Esophagus squamous epithelium (tissue), 5 donors: ENCODE data around the gene JAZF1. TPM values are rescaled to one million over a fixed set of nuclear protein-coding genes. Genes with fewer than 3 reads are reported as not detected.

ENCODE experiments used
- DNase-seq: peaks from one replicate; lab custom pipeline; 2025; lab: John Stamatoyannopoulos, UW
- H3K27ac ChIP-seq, 4 donors: fragments of 200-600 bp; sonication (generic); one replicate each; pipeline ENCODE4 v1.5.1; 2016 to 2019; ENCODE audit warnings: mild to moderate bottlenecking in 1 of 4
- H3K27me3 ChIP-seq, 4 donors: fragments of 200-600 bp; sonication (generic); 1 replicate in 3 of 4; 2 replicates in 1 of 4; pipeline versions ENCODE4 v1.5.1 to v1.6.0; 2017 to 2021; ENCODE audit warnings: antibody characterized with exemption in 1 of 4
- H3K36me3 ChIP-seq, 3 donors: fragments of 200-600 bp; sonication (generic); one replicate each; pipeline ENCODE4 v1.5.1; 2016 to 2019
- H3K4me1 ChIP-seq, 3 donors: fragments of 200-600 bp; sonication (generic); one replicate each; pipeline ENCODE4 v1.5.1; 2017 to 2019
- H3K4me3 ChIP-seq, 4 donors: fragments of 200-600 bp; sonication (generic); 1 replicate in 3 of 4; 2 replicates in 1 of 4; pipeline ENCODE4 v1.5.1; 2016 to 2019; ENCODE audit warnings: mild to moderate bottlenecking in 2 of 4, moderate library complexity in 1 of 4
- H3K9me3 ChIP-seq, 3 donors: fragments of 200-600 bp; sonication (generic); one replicate each; pipeline ENCODE4 v1.5.1; 2016 to 2019
- POLR2A ChIP-seq, 4 donors: fragments of 450-650 bp; IDR thresholded peaks; one replicate each; pipeline ENCODE4 v1.6.1; 2017; ENCODE audit warnings: antibody characterized with exemption in 4 of 4, mild to moderate bottlenecking in 4 of 4, moderate library complexity in 3 of 4
- WGBS, 2 donors: methylation state at CpG; one replicate each; pipeline ENCODE4 v1.1.5; 2018; 5-methylcytosine and 5-hydroxymethylcytosine counted together
- intact Hi-C: fragments of 100-400 bp; cut with DNase I; formaldehyde crosslinking; loops from one replicate; pipeline ENCODE4 v1.15.0; 2022
- total RNA-seq, 4 donors: library from RNA; depleted of rRNA; stranded (reverse); fragments of >200 nt; gene quantifications; one replicate each; pipeline ENCODE4 v1.1.0, GENCODE V29; 2016
- TF ChIP-seq, protein P1 (sequence below), 6 experiments: fragments of 450-650 bp in 4 of 6; fragments of 200-600 bp in 2 of 6; sonication (generic) in 2 of 6; IDR thresholded peaks; one replicate each; pipeline ENCODE4 v1.5.1; 2016 to 2019; ENCODE audit warnings: antibody characterized with exemption in 6 of 6, mild to moderate bottlenecking in 4 of 6, moderate library complexity in 4 of 6
- donor health status: DM: yes; HTN: yes; CAD: no.

Gene JAZF1
- total RNA-seq, 4 donors from 2014 or later = 1.3 to 8.6 (median 2.0) TPM

GRCh38 chr7:28201131-28201530 lies 20.5 kb upstream of the JAZF1 start:
- WGBS, 2 donors = 14 to 29% methylated on average over 1 of the region's 1 CpG
- Histone ChIP-seq H3K27me3 (peaks cover 0 to 14% (median 0%) of the 10 kb centered on the region in 4 donors), H3K4me1 (no peaks in the 10 kb centered on the region), H3K4me3 (no peak overlapping the region), H3K9me3 (no peaks in the 10 kb centered on the region), H3K27ac (no peak overlapping the region), H3K36me3 (no peaks in the 10 kb centered on the region)
- TF ChIP-seq, protein P1, sequence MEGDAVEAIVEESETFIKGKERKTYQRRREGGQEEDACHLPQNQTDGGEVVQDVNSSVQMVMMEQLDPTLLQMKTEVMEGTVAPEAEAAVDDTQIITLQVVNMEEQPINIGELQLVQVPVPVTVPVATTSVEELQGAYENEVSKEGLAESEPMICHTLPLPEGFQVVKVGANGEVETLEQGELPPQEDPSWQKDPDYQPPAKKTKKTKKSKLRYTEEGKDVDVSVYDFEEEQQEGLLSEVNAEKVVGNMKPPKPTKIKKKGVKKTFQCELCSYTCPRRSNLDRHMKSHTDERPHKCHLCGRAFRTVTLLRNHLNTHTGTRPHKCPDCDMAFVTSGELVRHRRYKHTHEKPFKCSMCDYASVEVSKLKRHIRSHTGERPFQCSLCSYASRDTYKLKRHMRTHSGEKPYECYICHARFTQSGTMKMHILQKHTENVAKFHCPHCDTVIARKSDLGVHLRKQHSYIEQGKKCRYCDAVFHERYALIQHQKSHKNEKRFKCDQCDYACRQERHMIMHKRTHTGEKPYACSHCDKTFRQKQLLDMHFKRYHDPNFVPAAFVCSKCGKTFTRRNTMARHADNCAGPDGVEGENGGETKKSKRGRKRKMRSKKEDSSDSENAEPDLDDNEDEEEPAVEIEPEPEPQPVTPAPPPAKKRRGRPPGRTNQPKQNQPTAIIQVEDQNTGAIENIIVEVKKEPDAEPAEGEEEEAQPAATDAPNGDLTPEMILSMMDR (IDR thresholded peaks at IDR 0.05) = no peak
- TF ChIP-seq POLR2A (IDR thresholded peaks at IDR 0.05) = no peak
- no peak for DNase-seq
- intact Hi-C loops = no loop called here

GRCh38 chr7:28200598-28200997 lies 20.0 kb upstream of the JAZF1 start:
- H3K9me3 ChIP-seq = no peaks in the 10 kb centered on the region
- WGBS, 2 donors = 71 to 73% methylated on average over 2 of the region's 2 CpGs
- H3K27ac ChIP-seq = no peak overlapping the region
- TF ChIP-seq, protein P1 (IDR thresholded peaks at IDR 0.05) = no peak
- no peak for TF ChIP-seq POLR2A (IDR thresholded peaks at IDR 0.05)
- DNase-seq = no peak
- H3K36me3 ChIP-seq = no peaks in the 10 kb centered on the region
- H3K27me3 ChIP-seq = peaks cover 0 to 14% (median 0%) of the 10 kb centered on the region in 4 donors
- no peaks in the 10 kb centered on the region for H3K4me1 ChIP-seq
- intact Hi-C loops = no loop called here
- no peak overlapping the region for H3K4me3 ChIP-seq

DNA sequence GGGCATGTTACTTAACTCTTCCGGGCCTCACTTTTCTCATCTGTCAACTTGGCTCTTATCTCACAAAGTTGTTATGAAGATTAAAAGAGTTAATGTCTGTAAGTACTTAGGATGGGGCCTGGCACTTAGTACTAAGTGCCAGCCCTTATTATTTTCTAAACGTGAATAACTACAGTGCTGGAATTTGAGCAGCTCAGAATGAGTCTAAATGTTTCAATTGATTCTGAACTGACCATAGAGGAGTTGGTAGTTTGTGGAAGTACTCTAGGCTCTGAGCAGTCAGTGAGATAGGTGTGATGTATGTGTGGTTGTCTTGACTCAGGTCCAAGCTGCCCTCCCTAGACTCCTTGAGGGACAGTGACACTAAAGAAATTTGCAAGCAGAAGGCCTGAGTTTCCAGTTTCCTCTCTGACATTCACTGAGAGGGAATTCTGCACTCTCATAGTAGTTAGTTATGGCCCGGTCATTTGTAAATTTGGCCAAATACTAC lies 18.5 kb upstream of the JAZF1 start:
- TF ChIP-seq, protein P1 (IDR thresholded peaks at IDR 0.05) = no peak
- TF ChIP-seq POLR2A (IDR thresholded peaks at IDR 0.05) = no peak
- H3K4me3 ChIP-seq = no peak overlapping the region
- no peak for DNase-seq

DNA sequence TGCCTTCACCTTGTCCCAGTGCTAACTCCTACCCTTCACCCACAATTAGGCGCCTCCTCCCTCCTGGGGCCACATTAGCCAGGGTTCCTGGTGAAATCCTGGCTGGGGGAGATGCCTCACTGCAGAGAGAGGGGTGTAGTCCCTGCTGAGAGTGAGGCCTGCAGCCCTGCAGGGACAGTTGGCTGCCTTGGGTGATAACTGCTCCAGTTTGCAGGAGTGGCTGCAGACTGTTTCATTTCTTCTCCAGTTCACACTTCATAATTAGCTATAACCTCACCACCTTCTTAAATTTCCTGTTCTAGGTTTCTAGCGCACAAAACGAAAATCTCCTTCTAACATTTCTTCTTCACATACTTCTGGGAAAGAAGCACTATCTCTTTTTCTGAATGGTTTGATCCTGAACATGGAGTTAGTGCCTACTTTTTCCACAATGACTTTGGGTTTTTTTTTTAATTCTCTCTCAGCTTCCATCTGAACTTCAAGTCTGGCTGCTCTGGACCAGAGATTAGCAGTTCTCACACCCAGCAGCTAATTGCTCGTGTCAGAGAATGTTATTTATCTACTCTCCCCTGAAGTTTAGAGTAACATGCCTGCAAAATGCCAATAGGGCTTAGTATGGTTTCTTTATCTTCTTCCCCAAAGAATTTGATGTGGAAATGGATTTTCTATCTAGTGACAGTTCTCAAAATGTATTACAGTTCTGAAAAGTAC lies 15.5 kb upstream of the JAZF1 start:
- no peak overlapping the region for H3K4me3 ChIP-seq
- H3K27me3 ChIP-seq = peaks cover 0 to 7% (median 0%) of the 10 kb centered on the region in 4 donors
- H3K36me3 ChIP-seq = no peaks in the 10 kb centered on the region
- TF ChIP-seq, protein P1 (IDR thresholded peaks at IDR 0.05) = no peak
- TF ChIP-seq POLR2A (IDR thresholded peaks at IDR 0.05) = no peak
- no peaks in the 10 kb centered on the region for H3K9me3 ChIP-seq
- WGBS, 2 donors = 73 to 88% methylated on average over 3 to 4 of the region's 4 CpGs
- no peak for DNase-seq
- H3K4me1 ChIP-seq = peaks cover 0 to 5% (median 0%) of the 10 kb centered on the region in 3 donors
- intact Hi-C loops = no loop called here
- H3K27ac ChIP-seq = no peak overlapping the region

More for the DNA sequence above, 18.5 kb upstream of the JAZF1 start:
- WGBS, 2 donors = 77 to 92% methylated on average over 3 of the region's 3 CpGs
- Histone ChIP-seq H3K27ac (no peak overlapping the region), H3K9me3 (no peaks in the 10 kb centered on the region), H3K36me3 (no peaks in the 10 kb centered on the region), H3K27me3 (peaks cover 0 to 14% (median 0%) of the 10 kb centered on the region in 4 donors), H3K4me1 (no peaks in the 10 kb centered on the region)
- intact Hi-C loops = no loop called here

DNA sequence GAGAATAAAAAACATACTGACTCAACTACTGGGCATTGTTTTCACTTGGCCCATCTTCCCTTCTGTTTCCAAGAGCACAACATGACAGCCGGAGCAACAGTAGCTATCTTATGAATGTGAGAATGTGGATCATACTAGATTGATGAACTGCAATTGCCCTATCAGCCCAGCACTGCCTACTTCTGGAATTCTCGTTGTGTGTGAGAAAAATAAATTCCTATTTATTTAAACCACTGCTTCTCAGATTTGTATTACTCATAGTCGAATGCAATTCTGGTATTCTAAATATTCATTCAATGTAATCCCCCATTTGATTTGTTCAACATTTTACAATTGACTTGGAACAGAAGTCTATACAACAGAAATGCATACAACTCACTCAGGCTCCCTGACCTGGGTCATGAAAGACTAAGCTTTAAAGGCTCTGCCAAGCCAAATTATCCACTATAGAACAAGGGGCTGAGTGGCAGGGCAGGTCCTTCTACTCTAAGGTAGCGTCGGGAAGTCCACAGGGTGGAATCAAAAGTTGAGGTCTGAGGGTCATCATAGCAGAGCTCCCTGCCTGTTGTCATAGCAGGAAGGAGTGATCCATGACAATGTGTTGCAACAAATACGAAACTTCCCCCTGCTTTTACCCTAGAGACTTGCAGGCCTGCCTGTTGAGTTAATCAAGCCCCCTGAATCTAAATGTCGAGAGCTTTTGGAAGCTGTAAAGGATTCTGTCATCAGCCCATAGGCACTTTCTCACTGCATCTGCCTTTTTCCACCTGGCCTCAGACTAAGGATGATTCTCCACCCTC lies 12.4 kb upstream of the JAZF1 start:
- Histone ChIP-seq H3K9me3 (no peaks in the 10 kb centered on the region), H3K4me3 (no peak overlapping the region), H3K36me3 (no peaks in the 10 kb centered on the region), H3K27me3 (peaks cover 0 to 8% (median 0%) of the 10 kb centered on the region in 4 donors), H3K27ac (no peak overlapping the region), H3K4me1 (peaks cover 0 to 12% (median 0%) of the 10 kb centered on the region in 3 donors)
- DNase-seq = no peak
- intact Hi-C loops = no loop called here
- 50 to 60% methylated on average over 7 of the region's 7 CpGs for WGBS, 2 donors
- TF ChIP-seq POLR2A (IDR thresholded peaks at IDR 0.05) = no peak
